Measurements from ENCODE around the gene TRIM26. TPM values are rescaled to one million over a fixed set of nuclear protein-coding genes. Genes with fewer than 3 reads are reported as not detected.

The TRIM26 gene
- total and polyA plus RNA-seq, 2 of the 13 experiments (the other 11 are each of a cell fraction or from before 2014, with no cell fraction given): 27.1 to 38.7 TPM

GRCh38 chr6:30213667-30213956, 406 bp upstream of the TRIM26 start (continued):
- TF ChIP-seq ZMAT5 (CRISPR knock-in tag; IDR thresholded peaks at IDR 0.05; ENCODE audit: borderline replicate concordance, low read depth): 0 out of 2 replicates have a peak, but pooled peaks have one; percentile 47
- TF ChIP-seq ZNF660 (CRISPR knock-in tag; IDR thresholded peaks at IDR 0.05; ENCODE audit: borderline replicate concordance, low read depth): no peak
- no peak for TF ChIP-seq ATF2 (CRISPR knock-in tag; IDR thresholded peaks at IDR 0.05)
- TF ChIP-seq KAT2B (IDR thresholded peaks at IDR 0.05; ENCODE audit: borderline replicate concordance, low read depth, low read length): no peak
- no peak for TF ChIP-seq ZNF3 (CRISPR knock-in tag; IDR thresholded peaks at IDR 0.05)
- no peak for TF ChIP-seq ZSCAN9 (CRISPR knock-in tag; IDR thresholded peaks at IDR 0.05; ENCODE audit: borderline replicate concordance)
- TF ChIP-seq MLXIP (CRISPR knock-in tag; IDR thresholded peaks at IDR 0.05; ENCODE audit: borderline replicate concordance): no peak
- no peak for TF ChIP-seq KDM6A (CRISPR knock-in tag; IDR thresholded peaks at IDR 0.05; ENCODE audit: low read depth)
- no peak for TF ChIP-seq HCFC1 (IDR thresholded peaks at IDR 0.05; ENCODE audit: low read depth, low read length)
- no peak for TF ChIP-seq HOXA3 (CRISPR knock-in tag; IDR thresholded peaks at IDR 0.05)
- no peak; the same call in 1 of the 2 replicates for TF ChIP-seq ZNF335 (CRISPR knock-in tag; IDR thresholded peaks at IDR 0.05)
- TF ChIP-seq FOXO1 (CRISPR knock-in tag; IDR thresholded peaks at IDR 0.05): no peak; the same call in 1 of the 2 replicates
- no peak for TF ChIP-seq SIX4 (CRISPR knock-in tag; IDR thresholded peaks at IDR 0.05)
- TF ChIP-seq ZNF17 (CRISPR knock-in tag; IDR thresholded peaks at IDR 0.05): no peak
- TF ChIP-seq EHMT2 (IDR thresholded peaks at IDR 0.05; ENCODE audit: borderline replicate concordance, low read depth, low read length): no peak
- TF ChIP-seq ZNF343 (CRISPR knock-in tag; IDR thresholded peaks at IDR 0.05): no peak
- no peak for TF ChIP-seq HNF1B (CRISPR knock-in tag; IDR thresholded peaks at IDR 0.05)
- no peak; the same call in 1 of the 2 replicates for TF ChIP-seq BORCS8-MEF2B (CRISPR knock-in tag; IDR thresholded peaks at IDR 0.05)
- 0 out of 2 replicates have a peak, but pooled peaks have one; percentile 15 for TF ChIP-seq ZSCAN20 (CRISPR knock-in tag; IDR thresholded peaks at IDR 0.05; ENCODE audit: borderline replicate concordance)
- no peak for TF ChIP-seq TSC22D2 (CRISPR knock-in tag; IDR thresholded peaks at IDR 0.05; ENCODE audit: borderline replicate concordance)
- TF ChIP-seq ZSCAN5A (CRISPR knock-in tag; IDR thresholded peaks at IDR 0.05; ENCODE audit: borderline replicate concordance): no peak
